ENCODE data around the gene SBF2.

SBF2 gene

GRCh38 chr11:9826390-9826789, 467.6 kb downstream of the SBF2 start:
- in situ Hi-C loops (cut with HindIII; ENCODE audit: low sequenced_read_pairs), result no loop called here
- TF ChIP-seq CTCF (IDR thresholded peaks at IDR 0.05; ENCODE audit: low read depth, low read length), result no peak
- no peak for DNase-seq (ENCODE audit: low read depth, low spot score)
- no peak overlapping the region for H3K4me3 ChIP-seq (ENCODE audit: low read depth, low read length)

- TF ChIP-seq CTCF (IDR thresholded peaks at IDR 0.05; ENCODE audit: low read depth, low read length), result no peak
- no peak for DNase-seq (ENCODE audit: low read depth, low spot score)
- in situ Hi-C loops (cut with HindIII; ENCODE audit: low sequenced_read_pairs), result no loop called here
- no peak overlapping the region for H3K4me3 ChIP-seq (ENCODE audit: low read depth, low read length)
These were observed 468.1 kb downstream of the SBF2 start for GRCh38 chr11:9825895-9826294.

- no peak overlapping the region for H3K4me3 ChIP-seq (ENCODE audit: low read depth, low read length)
- in situ Hi-C loops (cut with HindIII; ENCODE audit: low sequenced_read_pairs), result no loop called here
- no peak for TF ChIP-seq CTCF (IDR thresholded peaks at IDR 0.05; ENCODE audit: low read depth, low read length)
- DNase-seq (ENCODE audit: low read depth, low spot score), result no peak
These were observed 468.7 kb downstream of the SBF2 start for GRCh38 chr11:9825315-9825714.

GRCh38 chr11:9823887-9824385, 470.1 kb downstream of the SBF2 start:
- no peak for TF ChIP-seq CTCF (IDR thresholded peaks at IDR 0.05; ENCODE audit: low read depth, low read length)
- in situ Hi-C loops (cut with HindIII; ENCODE audit: low sequenced_read_pairs), result no loop called here
- no peak overlapping the region for H3K4me3 ChIP-seq (ENCODE audit: low read depth, low read length)
- no peak for DNase-seq (ENCODE audit: low read depth, low spot score)

- no peak for DNase-seq (ENCODE audit: low read depth, low spot score)
- TF ChIP-seq CTCF (IDR thresholded peaks at IDR 0.05; ENCODE audit: low read depth, low read length), result no peak
- in situ Hi-C loops (cut with HindIII; ENCODE audit: low sequenced_read_pairs), result no loop called here
- H3K4me3 ChIP-seq (ENCODE audit: low read depth, low read length), result no peak overlapping the region
These were observed 470.6 kb downstream of the SBF2 start for GRCh38 chr11:9823439-9823838.

DNA sequence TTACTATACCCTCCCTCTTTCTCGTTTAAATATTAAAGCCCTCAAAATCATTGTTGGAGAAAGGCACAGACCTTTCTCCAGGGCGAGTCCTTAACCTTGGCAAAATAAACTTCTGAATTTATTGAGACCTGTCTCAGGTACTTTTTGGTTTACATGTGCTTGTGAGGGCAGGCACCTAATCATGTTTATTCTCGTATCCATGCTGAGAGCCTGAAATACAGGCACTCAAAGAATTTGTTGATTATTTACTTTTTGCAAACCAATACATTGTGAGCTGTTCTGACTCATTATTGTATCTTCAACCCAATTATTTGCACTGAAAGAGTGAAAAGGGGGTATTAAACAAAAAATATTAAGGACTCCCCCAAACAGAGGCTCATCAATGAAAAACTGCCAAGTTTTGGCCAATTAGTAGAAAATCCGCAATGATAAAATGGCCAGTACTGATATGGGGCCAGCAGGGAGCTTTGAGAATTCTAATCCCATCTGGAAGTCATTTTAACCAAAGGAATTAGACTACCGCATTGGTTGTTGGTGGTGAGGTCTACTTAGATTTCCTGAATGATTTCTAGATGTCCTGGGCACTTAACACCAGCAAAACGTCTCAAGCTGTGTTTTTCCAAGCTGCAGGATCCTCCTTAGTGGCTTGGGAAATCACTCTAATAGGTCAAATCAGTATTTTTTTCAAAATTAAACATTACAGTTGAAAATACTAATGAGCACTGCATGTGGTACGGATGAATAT, 472.8 kb downstream of the SBF2 start:
- in situ Hi-C loops (cut with HindIII; ENCODE audit: low sequenced_read_pairs), result no loop called here
- no peak for TF ChIP-seq CTCF (IDR thresholded peaks at IDR 0.05; ENCODE audit: low read depth, low read length)
- no peak overlapping the region for H3K4me3 ChIP-seq (ENCODE audit: low read depth, low read length)
- peak; percentile 65 for DNase-seq (ENCODE audit: low read depth, low spot score)

Data from astrocyte of the spinal cord (primary cell).